Stimulated activated CD4-positive, alpha-beta T cell treated with anti-CD3 and anti-CD28 coated beads, TNF-alpha, amount 100 ng/mL, for 24 hours (primary cell): Measurements from ENCODE around the gene TRMT2B.
"Not testable (repeated sequence)": the region's sequence is repeated elsewhere in the genome, so short reads cannot be mapped to it uniquely, and the experiment has no call there.

Source experiments
- DNase-seq, 3 experiments: peaks; one replicate each; pipeline ENCODE4 v3.0.0-alpha.2; 2020; ENCODE audit warnings: low read depth in 3 of 3

The TRMT2B gene, protein sequence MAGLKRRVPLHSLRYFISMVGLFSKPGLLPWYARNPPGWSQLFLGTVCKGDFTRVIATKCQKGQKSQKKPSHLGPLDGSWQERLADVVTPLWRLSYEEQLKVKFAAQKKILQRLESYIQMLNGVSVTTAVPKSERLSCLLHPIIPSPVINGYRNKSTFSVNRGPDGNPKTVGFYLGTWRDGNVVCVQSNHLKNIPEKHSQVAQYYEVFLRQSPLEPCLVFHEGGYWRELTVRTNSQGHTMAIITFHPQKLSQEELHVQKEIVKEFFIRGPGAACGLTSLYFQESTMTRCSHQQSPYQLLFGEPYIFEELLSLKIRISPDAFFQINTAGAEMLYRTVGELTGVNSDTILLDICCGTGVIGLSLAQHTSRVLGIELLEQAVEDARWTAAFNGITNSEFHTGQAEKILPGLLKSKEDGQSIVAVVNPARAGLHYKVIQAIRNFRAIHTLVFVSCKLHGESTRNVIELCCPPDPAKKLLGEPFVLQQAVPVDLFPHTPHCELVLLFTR

DNA sequence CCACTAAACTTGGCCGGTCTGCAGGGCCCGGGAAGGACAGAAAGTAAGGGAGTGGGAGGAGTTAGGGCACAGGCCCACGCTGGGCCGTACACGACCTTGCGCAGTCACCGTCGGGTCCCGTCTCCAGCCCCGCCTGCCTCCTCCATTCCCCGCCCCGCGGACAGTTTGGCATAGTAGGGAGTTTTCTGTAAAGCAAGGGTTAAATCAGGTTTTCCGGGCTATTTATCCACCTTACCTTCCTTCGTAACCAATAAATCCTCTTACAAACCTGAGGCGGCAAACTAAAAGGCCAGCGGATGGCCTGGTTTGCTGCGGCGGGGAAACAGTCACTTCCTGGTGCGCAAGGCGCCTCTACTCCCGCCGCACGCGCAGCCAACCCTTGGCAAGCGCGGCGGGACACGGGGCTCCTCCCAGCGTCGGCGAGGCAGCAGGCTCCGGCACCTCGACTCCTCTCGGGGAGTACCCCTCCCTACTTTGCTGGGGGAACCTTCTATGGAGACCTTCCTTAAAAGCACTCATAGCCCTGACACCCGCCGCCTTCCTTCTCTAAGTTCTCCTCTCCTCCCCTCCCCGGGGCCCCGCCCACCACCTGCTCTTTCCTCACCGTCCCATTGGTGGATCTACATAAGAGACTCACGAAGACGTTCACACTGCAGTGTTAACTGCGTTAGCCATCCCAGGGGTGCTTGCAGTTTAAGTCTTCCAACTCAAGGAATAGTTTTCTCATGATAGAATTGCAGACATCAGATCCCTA, at the start of gene TRMT2B:
Gene TRMT2B, minus strand, starts transcription at position 563 of the 754 bp plus-strand sequence. CDS start 9,822 bp downstream, outside the sequence.
- DNase-seq = peak; percentile 58 to 76 (median 66)

DNA sequence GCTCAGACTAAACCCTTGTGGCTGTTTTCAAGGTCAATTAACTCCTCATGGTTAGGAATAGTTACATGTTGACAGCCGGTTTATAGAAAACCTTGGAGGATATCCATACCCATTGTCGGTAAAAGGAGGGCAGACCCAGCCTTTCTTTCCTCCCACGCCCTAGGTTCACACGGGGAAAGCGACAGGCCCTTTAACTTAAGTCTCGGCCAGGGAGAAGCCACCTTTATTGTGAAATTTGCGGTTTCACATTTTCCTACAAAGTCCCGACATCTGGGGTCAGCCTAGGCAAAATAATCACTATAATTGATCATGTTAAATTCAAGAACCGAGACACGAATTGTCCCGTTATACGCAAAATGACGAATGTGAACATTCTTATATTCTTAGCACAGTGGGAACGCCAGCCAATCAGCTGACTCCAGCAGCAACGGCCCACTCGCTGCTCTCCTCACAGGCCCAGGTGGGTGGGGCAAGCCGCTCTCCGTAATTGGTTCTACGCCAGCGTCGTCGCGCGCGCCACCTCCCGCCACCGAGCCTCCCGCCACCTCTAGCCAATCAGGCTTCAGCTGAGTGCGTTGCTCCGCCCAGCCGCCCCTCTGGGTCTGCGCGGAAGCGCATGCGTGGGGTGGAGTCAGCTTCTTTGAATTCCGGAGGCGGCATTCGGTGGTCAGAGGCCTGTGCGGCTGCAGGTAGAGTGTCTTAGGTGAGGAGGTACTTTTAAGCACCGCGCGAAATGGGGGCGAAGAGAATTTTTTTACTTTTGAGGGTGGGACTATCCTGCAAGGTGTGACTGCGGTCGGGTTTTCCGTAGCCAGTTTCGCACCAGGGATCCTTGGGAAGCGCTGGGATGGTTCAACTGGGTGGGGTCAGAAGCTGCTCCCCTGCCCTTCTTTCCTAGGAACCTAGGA, 45.9 kb upstream of the TRMT2B start, which contains the start of gene CENPI:
Gene CENPI, plus strand, starts transcription at position 659 of the 908 bp plus-strand sequence. CDS start 2,867 bp downstream, outside the sequence.
- peak; percentile 82 to 91 (median 82) for DNase-seq

- no peak for DNase-seq
Observed at GRCh38 chrX:101091817-101092216, 39.9 kb upstream of the TRMT2B start.

DNA sequence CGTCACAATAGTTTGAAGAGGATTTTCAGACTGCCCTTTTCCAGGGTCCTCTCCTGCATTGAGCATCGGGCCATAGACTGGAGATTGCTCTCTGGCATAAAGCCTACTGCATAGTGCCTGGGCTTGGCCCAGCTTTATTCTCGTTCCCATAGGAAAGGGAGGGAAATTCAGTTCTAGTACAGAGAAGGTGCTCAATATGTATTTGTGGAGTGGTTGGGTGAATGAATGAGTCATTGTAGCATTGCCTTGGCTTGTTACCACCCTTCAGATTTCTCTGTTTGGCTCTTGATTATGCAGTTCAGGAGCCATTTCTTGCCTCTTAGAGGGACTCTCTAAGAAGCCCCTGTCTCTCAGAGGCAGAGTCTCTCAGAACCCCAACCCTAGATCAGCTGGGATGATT, 29.3 kb upstream of the TRMT2B start:
- DNase-seq = no peak

DNA sequence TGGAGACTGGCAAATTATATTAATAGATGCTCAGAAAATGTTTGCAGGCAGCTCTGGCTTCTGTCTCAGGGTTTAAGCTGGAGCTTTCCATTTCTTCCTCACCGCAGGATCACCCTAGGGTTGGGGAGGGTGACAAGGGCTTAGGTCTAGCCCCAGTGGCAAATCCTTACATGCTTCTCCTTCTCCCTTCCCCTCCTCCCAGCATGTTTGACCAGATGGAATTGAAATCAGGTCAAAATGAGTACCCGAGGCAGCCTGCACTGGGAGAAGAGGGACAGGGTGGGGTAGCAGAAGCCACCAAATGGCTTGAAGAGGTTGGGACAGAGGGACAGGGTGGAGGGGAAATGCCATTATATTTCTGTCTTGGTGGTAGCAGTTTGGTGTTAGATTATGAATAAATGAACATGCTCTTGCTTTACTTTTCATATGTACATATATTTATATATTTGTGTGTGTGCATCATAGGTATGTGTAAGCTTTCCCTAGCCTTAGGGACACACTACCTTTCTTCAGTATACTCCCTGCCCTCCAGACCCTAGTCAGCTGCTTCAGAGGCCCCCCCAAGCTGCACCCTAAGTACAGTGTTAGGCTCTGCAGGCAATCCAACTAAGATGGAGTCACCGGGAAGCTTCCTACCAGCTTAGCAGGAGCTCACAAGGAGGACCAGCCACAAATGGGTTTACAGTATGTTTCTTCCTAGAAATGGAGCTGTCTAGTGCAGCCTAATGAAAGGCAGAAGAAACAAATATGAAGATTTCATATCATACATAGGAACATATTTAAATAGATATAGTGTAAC, 28.6 kb upstream of the TRMT2B start:
- no peak for DNase-seq

GRCh38 chrX:101079736-101080270, 27.9 kb upstream of the TRMT2B start:
- no peak for DNase-seq

- DNase-seq = no peak
Observed at GRCh38 chrX:101078716-101079598, 27.0 kb upstream of the TRMT2B start, which contains the start of gene TMEM35A. TMEM35A (plus strand) TSS chrX:101078879; CDS start chrX:101079003, 124 bp downstream.

DNA sequence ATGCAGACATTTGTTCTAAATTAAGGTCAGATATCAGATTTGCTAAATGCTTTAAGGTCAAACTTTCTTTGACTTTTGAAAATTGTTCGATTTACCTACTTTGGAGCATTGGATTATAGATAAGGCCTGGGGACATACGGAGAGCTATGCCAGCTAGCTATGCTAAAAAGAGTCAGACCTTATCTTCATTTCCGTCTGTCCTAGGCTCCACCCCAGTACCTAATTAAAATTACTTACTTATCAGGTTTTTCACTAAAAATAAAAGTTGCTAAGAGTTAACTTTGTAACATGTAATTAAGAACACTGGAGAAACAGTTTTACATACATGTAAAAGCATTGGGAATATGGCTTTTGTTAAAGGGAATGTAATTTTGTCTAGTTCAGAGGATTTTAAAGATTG, 19.7 kb upstream of the TRMT2B start:
- no peak for DNase-seq

GRCh38 chrX:101062176-101062575, 10.3 kb upstream of the TRMT2B start:
- DNase-seq = no peak

- no peak for DNase-seq
Observed at GRCh38 chrX:101057093-101057714, 5.3 kb upstream of the TRMT2B start.

GRCh38 chrX:101056551-101056950, 4.6 kb upstream of the TRMT2B start:
- not testable (repeated sequence) for DNase-seq

GRCh38 chrX:101051153-101051548, 760 bp downstream of the TRMT2B start:
- DNase-seq = peak in 1 of 3 experiments; percentile 0

GRCh38 chrX:101040197-101040596, 11.7 kb downstream of the TRMT2B start:
- no peak for DNase-seq

- DNase-seq = no peak
Observed at GRCh38 chrX:101037231-101037630, 14.7 kb downstream of the TRMT2B start.

GRCh38 chrX:101029665-101030064, 22.2 kb downstream of the TRMT2B start:
- no peak for DNase-seq

GRCh38 chrX:101028562-101028961, 23.3 kb downstream of the TRMT2B start:
- DNase-seq = no peak

GRCh38 chrX:101025126-101025525, 26.8 kb downstream of the TRMT2B start:
- DNase-seq = no peak

- no peak for DNase-seq
Observed at GRCh38 chrX:101022020-101022419, 29.9 kb downstream of the TRMT2B start.

DNA sequence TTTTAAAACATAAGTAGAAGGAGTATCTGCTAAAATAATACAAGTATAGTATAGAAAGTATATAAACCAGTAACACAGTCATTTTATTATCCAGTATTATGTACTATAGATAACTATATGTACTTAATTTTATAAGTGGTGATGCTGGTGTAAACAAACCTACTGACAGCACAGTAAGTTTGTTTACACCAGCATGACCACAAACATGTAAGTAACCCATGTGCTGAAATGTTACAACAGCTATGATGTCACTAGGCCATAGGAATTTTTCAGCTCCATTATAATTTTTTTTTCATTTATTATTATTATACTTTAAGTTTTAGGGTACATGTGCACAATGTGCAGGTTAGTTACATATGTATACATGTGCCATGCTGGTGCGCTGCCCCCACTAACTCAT, 39.9 kb downstream of the TRMT2B start:
- DNase-seq = not testable (repeated sequence)
